Measurements from ENCODE around the gene ZFAND2B. TPM values are rescaled to one million over a fixed set of nuclear protein-coding genes. Genes with fewer than 3 reads are reported as not detected.

The ZFAND2B gene
- total and polyA plus RNA-seq, 2 experiments from 2014 or later = 16.3 to 30.0 TPM

DNA sequence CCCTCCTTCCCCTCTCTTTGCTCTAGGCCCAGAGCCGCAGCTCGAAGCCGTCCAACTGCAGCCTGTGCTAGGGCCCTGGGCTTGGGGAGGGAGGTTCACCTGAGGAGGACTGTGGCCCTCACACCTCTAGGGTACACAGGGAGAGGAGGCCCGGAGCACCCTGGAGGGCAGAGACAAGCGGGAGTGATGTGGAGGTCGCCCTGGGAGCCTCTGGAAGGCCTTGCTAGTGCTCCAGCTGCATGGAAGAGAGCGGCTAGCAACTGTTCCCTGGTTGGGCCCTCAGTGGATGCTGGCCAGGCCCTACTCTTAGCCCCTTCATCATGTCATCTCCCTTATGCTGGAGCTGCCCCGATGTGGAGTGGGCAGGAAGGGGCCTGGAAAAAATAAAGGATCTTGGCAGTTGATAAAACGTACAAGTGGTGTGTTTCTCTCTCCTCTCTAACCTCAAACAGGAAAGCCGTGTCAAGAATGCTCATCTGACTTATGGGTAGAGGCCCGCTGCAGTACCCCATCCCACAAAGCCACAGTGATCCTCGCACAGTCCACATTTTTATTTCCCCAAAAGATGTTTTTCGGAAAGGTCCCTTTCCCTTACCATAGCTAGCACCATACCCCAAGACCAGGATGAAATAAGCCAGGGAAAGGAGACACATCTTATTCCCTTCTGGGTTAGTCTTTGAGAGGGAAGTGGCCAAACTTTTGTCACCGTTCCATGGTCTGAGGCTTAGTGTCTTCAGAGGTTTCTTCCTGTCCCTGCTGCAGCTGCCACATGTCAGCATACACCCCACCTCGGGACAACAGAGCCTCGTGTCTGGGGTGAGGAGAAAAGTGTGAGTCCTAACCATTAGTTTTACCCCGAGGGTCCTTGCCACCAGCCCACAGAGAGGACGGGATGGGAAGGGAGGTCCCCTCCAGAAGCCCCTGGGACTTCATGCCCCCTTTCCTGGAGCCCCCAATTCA, 2.9 kb downstream of the ZFAND2B start (continued):
- TF ChIP-seq, protein P1, sequence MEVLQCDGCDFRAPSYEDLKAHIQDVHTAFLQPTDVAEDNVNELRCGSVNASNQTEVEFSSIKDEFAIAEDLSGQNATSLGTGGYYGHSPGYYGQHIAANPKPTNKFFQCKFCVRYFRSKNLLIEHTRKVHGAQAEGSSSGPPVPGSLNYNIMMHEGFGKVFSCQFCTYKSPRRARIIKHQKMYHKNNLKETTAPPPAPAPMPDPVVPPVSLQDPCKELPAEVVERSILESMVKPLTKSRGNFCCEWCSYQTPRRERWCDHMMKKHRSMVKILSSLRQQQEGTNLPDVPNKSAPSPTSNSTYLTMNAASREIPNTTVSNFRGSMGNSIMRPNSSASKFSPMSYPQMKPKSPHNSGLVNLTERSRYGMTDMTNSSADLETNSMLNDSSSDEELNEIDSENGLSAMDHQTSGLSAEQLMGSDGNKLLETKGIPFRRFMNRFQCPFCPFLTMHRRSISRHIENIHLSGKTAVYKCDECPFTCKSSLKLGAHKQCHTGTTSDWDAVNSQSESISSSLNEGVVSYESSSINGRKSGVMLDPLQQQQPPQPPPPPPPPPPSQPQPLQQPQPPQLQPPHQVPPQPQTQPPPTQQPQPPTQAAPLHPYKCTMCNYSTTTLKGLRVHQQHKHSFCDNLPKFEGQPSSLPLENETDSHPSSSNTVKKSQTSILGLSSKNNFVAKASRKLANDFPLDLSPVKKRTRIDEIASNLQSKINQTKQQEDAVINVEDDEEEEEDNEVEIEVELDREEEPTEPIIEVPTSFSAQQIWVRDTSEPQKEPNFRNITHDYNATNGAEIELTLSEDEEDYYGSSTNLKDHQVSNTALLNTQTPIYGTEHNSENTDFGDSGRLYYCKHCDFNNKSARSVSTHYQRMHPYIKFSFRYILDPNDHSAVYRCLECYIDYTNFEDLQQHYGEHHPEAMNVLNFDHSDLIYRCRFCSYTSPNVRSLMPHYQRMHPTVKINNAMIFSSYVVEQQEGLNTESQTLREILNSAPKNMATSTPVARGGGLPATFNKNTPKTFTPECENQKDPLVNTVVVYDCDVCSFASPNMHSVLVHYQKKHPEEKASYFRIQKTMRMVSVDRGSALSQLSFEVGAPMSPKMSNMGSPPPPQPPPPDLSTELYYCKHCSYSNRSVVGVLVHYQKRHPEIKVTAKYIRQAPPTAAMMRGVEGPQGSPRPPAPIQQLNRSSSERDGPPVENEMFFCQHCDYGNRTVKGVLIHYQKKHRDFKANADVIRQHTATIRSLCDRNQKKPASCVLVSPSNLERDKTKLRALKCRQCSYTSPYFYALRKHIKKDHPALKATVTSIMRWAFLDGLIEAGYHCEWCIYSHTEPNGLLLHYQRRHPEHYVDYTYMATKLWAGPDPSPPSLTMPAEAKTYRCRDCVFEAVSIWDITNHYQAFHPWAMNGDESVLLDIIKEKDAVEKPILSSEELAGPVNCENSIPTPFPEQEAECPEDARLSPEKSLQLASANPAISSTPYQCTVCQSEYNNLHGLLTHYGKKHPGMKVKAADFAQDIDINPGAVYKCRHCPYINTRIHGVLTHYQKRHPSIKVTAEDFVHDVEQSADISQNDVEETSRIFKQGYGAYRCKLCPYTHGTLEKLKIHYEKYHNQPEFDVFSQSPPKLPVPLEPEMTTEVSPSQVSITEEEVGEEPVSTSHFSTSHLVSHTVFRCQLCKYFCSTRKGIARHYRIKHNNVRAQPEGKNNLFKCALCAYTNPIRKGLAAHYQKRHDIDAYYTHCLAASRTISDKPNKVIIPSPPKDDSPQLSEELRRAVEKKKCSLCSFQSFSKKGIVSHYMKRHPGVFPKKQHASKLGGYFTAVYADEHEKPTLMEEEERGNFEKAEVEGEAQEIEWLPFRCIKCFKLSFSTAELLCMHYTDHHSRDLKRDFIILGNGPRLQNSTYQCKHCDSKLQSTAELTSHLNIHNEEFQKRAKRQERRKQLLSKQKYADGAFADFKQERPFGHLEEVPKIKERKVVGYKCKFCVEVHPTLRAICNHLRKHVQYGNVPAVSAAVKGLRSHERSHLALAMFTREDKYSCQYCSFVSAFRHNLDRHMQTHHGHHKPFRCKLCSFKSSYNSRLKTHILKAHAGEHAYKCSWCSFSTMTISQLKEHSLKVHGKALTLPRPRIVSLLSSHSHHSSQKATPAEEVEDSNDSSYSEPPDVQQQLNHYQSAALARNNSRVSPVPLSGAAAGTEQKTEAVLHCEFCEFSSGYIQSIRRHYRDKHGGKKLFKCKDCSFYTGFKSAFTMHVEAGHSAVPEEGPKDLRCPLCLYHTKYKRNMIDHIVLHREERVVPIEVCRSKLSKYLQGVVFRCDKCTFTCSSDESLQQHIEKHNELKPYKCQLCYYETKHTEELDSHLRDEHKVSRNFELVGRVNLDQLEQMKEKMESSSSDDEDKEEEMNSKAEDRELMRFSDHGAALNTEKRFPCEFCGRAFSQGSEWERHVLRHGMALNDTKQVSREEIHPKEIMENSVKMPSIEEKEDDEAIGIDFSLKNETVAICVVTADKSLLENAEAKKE (CRISPR knock-in tag; IDR thresholded peaks at IDR 0.05) = no peak
- TF ChIP-seq ZNF114 (CRISPR knock-in tag; IDR thresholded peaks at IDR 0.05) = no peak
- TF ChIP-seq CREB1 (CRISPR knock-in tag; IDR thresholded peaks at IDR 0.05; ENCODE audit: low read depth) = no peak
- no peak; the same call in 1 of the 2 replicates for TF ChIP-seq POLR2AphosphoS5 (IDR thresholded peaks at IDR 0.05; ENCODE audit: low read depth)

DNA sequence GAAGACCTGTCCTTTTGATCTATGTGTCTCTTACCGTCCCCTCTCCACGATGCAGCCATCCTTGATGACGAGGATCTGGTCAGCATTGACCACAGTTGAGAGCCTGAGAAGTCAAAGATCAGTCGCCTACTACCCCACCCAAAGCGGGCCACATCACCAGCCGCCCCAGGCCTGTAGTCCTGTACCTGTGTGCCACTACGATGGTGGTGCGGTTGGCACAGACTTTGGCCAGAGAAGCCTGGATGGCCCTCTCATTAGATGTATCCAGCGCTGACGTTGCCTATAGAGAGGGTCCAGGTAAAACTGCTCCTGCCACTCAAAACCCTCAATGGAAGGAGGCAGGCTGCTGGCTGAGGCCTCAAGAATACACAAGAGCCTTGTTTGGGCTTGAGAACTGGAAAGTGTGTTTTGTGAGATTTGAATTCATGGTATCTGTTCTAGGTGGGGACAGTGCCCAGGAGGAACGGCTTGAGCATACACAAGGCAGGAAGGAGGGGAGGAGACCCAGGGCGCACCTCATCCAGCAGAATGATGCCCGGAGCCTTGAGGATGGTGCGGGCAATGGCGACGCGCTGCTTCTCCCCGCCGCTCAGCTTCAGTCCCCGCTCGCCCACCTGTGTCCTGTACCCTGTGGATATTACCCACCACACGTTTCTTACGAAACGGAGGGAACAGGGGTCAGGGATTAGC, 3.8 kb downstream of the ZFAND2B start:
- Histone ChIP-seq H3K36me3 (ENCODE audit: insufficient read depth) (no peaks in the 10 kb centered on the region; the same call in 1 of the 2 replicates), H3K4me1 (ENCODE audit: insufficient read depth) (peaks cover 15% of the 10 kb centered on the region), H3K9me2 (ENCODE audit: insufficient read depth) (no peaks in the 10 kb centered on the region), H4K20me1 (replicated peaks; ENCODE audit: insufficient read depth) (no peaks in the 10 kb centered on the region; the same call in 1 of the 2 replicates), H3K27ac (ENCODE audit: low read depth) (no peak overlapping the region), H3K79me2 (replicated peaks; ENCODE audit: insufficient read depth) (no peaks in the 10 kb centered on the region), H2AFZ (no peak overlapping the region), H3F3A (replicated peaks; ENCODE audit: low read depth) (peaks cover 15% of the 10 kb centered on the region; the same call in 1 of the 2 replicates), H3K4me2 (no peak overlapping the region), H3K4me3 (no peak overlapping the region), H3K27me3 (ENCODE audit: insufficient read depth) (no peaks in the 10 kb centered on the region)
- DNase-seq (ENCODE audit: low spot score) (no peak), ATAC-seq (no peak)
- H3K27me3 Mint-ChIP-seq (ENCODE audit: insufficient read depth, low read depth, poor library complexity) = peaks cover 11% of the 10 kb centered on the region
- peaks cover 13% of the 10 kb centered on the region; the same call in 2 of the 3 replicates for H3K4me1 Mint-ChIP-seq
- peaks cover 57% of the 10 kb centered on the region for H3K36me3 Mint-ChIP-seq (ENCODE audit: low read depth)
- no peaks in the 10 kb centered on the region for H3K9me3 Mint-ChIP-seq
- no peak overlapping the region for H3K27ac Mint-ChIP-seq
- H3K4me3 Mint-ChIP-seq = no peak overlapping the region; the same call in 2 of the 3 replicates
- TF ChIP-seq ZNF114 (CRISPR knock-in tag; IDR thresholded peaks at IDR 0.05) = no peak
- TF ChIP-seq, protein P2, sequence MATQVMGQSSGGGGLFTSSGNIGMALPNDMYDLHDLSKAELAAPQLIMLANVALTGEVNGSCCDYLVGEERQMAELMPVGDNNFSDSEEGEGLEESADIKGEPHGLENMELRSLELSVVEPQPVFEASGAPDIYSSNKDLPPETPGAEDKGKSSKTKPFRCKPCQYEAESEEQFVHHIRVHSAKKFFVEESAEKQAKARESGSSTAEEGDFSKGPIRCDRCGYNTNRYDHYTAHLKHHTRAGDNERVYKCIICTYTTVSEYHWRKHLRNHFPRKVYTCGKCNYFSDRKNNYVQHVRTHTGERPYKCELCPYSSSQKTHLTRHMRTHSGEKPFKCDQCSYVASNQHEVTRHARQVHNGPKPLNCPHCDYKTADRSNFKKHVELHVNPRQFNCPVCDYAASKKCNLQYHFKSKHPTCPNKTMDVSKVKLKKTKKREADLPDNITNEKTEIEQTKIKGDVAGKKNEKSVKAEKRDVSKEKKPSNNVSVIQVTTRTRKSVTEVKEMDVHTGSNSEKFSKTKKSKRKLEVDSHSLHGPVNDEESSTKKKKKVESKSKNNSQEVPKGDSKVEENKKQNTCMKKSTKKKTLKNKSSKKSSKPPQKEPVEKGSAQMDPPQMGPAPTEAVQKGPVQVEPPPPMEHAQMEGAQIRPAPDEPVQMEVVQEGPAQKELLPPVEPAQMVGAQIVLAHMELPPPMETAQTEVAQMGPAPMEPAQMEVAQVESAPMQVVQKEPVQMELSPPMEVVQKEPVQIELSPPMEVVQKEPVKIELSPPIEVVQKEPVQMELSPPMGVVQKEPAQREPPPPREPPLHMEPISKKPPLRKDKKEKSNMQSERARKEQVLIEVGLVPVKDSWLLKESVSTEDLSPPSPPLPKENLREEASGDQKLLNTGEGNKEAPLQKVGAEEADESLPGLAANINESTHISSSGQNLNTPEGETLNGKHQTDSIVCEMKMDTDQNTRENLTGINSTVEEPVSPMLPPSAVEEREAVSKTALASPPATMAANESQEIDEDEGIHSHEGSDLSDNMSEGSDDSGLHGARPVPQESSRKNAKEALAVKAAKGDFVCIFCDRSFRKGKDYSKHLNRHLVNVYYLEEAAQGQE (IDR thresholded peaks at IDR 0.05; ENCODE audit: unreplicated experiment) = no peak

All from GM23338 (cell line).